DMS79 (cell line): ENCODE data around the gene SLC5A5.
A peak's percentile ranks its signal among the peaks of the same experiment; 100 is the strongest.

Source experiments
- DNase-seq: peaks from one replicate; lab custom pipeline; 2025; lab: John Stamatoyannopoulos, UW

SLC5A5 gene

GRCh38 chr19:17847538-17848366 is 24.0 kb upstream of the SLC5A5 start, which contains the start of gene JAK3:
Gene JAK3, minus strand, starts transcription at chr19:17847982. Its CDS starts 3,565 bp downstream, at chr19:17844417.
- no peak for DNase-seq

GRCh38 chr19:17848595-17849292 is 23.0 kb upstream of the SLC5A5 start:
- no peak for DNase-seq

- DNase-seq = no peak
These were observed 17.7 kb upstream of the SLC5A5 start for GRCh38 chr19:17854061-17854460.

- peak; percentile 30 for DNase-seq
These were observed 16.2 kb upstream of the SLC5A5 start for GRCh38 chr19:17855280-17856152.

GRCh38 chr19:17859533-17860330 is 12.0 kb upstream of the SLC5A5 start, which contains the start of gene RPL18A:
Gene RPL18A, plus strand, starts transcription at chr19:17859910. Its CDS starts 47 bp downstream, at chr19:17859957.
- peak; percentile 99 for DNase-seq

GRCh38 chr19:17860331-17860992 is 11.3 kb upstream of the SLC5A5 start:
- no peak for DNase-seq

GRCh38 chr19:17860993-17861360 is 10.8 kb upstream of the SLC5A5 start:
- DNase-seq = no peak

GRCh38 chr19:17861542-17862402 is 10.0 kb upstream of the SLC5A5 start:
- DNase-seq = no peak

- DNase-seq = no peak
These were observed 8.8 kb upstream of the SLC5A5 start for GRCh38 chr19:17862711-17863519.

GRCh38 chr19:17863520-17864182 is 8.1 kb upstream of the SLC5A5 start:
- no peak for DNase-seq

- no peak for DNase-seq
These were observed 6.1 kb upstream of the SLC5A5 start for GRCh38 chr19:17865364-17866311.

GRCh38 chr19:17866312-17866963 is 5.3 kb upstream of the SLC5A5 start:
- DNase-seq = no peak

- DNase-seq = peak; percentile 43
These were observed 4.7 kb upstream of the SLC5A5 start for GRCh38 chr19:17866964-17867486.

GRCh38 chr19:17868669-17869068 is 3.1 kb upstream of the SLC5A5 start:
- DNase-seq = no peak

GRCh38 chr19:17869114-17869608 is 2.6 kb upstream of the SLC5A5 start:
- DNase-seq = no peak
